CD4-positive, alpha-beta T cell treated with Interleukin-4 for 4 hours (primary cell): ENCODE results near the gene KIAA1549.
"Not testable (repeated sequence)": the region's sequence is repeated elsewhere in the genome, so short reads cannot be mapped to it uniquely, and the experiment has no call there.

Source experiments
- DNase-seq: peaks from one replicate; pipeline ENCODE4 v3.0.0-alpha.2; 2020

KIAA1549 gene

GRCh38 chr7:138940602-138941001 is 40.6 kb downstream of the KIAA1549 start:
- DNase-seq = not testable (repeated sequence)

DNA sequence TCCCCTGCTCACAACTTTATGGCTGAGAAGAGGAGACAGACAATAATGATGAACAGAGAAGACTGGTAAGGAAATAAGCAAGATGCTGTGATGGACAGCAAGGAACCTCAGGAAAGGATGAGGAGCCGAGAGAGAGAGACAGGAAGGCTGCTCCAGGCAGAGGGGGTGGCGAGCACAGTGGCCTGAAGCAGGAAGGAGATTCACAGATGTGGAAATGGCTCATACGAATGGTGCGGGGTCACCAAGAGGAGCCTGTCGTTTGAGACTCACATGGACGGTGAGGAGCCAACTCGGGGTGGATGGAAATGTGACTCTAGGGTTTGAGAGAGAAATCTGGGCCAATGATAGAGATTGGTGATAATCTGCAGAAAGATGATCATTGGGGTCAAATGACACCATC is 43.7 kb downstream of the KIAA1549 start:
- no peak for DNase-seq

DNA sequence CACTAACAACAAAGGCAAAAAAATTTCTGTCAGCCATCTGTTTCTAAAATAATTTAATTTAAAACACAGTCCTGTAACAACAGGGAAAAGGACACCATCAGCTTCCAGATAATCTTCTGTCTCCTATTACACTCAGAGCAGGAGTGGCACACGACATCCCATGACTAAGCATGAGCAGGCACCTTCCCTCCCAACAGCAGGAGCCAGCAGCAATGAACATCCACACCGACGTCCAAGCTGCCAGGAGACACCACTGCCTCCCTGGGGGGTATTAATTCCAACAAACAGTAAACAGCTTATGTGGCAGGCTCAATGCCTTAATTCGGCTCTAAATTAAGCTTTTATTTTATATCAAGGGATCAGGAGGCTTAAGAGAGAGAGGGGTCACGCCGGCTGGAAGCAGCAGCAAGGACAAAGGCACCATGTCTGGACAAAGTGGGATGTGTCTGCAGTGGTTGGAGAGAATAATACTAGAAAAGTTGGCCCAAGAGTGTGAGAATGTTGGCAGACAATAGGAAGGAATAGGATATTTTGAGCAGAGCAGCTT is 45.7 kb downstream of the KIAA1549 start:
- no peak for DNase-seq

DNA sequence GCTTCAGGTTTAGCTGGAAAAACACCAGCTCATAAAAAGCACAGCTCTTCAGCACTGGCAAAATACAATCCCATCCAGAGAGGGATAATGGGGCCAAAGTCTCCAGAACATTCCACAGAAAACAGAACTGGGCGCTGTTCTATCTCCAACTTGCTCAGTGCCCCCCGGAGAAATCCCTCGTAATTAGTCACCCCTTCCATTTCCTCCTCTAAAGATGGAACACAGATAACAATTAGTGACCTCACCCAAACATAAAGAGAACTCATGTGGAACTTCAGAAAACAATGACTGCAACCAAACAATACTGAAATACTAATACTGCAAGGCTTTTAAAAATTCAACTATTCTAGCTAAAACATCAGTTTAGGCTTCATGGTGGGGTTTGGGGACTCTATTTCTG is 46.3 kb downstream of the KIAA1549 start:
- DNase-seq = no peak

GRCh38 chr7:138934367-138934766 is 46.8 kb downstream of the KIAA1549 start:
- DNase-seq = no peak

DNA sequence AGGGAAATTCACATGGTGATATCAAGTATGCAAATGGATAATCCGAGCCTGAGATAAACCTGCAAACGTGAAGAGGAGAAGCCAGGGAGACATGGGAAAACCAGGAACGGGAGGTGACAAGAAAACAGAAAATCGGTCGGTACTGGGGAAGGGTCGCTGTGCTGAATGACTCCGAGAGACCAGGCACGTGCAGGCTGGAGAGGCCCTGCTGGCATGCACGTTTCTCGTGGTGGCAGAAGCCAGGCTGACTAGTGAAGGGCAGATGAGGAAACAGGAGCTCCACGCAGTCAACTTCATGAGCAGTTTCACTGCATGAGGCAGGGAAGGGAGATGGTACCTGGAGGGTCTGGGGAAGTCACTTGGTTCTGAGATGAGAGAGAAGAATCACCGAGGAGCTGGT is 48.3 kb downstream of the KIAA1549 start:
- DNase-seq = no peak

- DNase-seq = no peak
Observed at GRCh38 chr7:138932427-138932826, 48.8 kb downstream of the KIAA1549 start.

DNA sequence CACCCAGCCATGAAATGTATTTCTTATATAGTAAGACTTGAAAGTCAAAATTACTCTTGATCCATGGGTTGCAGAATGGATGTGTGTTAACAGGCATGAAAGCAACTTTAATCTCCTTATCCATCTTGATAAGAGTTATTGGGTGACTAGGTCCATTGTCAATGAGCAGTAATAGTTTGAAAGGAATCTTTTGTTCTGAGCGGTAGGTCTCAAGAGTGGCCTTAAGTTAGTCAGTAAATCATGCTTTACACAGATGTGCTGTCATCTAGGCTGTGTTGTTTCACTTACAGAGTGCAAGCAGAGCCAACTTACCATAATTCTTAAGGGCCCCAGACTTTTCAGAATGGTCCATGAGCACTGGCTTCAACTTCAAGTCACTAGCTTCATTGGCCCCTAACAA is 51.2 kb downstream of the KIAA1549 start:
- DNase-seq = no peak

DNA sequence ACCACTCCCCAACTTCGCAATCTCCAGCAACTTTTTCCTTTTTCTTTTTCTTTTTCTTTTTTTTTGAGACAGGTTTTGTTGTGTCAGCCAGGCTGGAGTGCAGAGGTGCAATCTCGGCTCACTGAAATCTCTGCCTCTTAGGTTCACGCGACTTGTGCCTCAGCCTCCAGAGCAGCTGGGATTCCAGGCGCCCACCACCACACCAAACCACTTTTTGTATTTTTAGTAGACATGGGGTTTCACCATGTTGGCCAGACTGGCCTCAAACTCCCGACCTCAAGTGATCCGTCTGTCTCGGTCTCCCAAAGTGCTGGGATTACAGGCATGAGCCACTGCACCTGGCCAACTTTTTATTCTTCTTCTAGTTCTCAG is 55.0 kb downstream of the KIAA1549 start:
- no peak for DNase-seq

DNA sequence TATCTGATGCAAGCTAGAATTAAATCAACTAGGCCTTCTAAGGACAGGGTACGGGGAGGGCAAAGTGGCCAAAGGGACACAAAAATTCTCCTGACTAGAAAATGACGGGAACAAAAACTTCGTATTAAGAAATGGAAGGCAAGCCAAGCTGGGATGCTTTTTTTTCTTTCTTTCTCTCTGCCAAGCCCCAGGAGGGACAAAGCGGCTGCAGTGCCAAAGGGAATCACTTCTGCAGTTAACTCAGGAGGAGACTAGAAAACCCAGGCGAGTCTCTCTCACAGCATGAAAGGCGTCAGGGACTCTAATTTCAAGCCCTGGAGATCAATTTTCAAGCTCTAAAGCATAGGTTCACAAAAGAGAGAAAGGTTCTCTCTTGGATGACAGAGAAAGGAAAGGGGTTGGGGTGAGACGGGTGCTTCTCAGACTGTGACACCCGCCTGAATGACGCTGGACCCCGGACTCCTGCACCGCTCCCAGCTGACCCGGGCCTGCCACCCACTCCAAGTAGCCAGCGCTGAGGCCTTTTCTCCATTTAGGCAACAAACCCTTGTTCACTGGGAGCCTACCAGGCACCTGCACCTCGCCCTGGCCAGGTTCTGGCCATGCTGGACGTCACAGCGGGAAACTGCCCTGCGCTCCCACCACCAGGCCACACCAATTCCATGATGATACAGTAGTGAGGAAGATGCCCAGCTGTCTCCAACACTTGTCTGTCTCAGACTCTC is 56.5 kb downstream of the KIAA1549 start:
- no peak for DNase-seq

DNA sequence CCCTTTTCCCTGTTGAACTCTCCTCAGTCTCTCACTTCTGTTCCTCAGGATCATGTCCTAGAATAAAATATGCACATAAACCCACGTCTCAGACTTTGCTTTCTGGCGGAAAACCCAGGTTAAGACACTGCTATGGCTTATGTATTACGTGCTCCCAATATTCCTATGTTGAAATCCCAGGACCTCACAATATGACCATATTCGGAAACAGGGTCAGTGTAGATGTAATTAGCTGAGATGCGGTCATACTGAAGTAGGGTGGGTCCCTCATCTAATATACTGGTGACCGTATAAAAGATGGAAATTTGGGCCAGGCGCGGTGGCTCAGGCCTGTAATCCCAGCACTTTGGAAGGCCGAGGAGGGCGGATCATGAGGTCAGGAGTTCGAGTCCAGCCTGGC is 59.9 kb downstream of the KIAA1549 start:
- no peak for DNase-seq

GRCh38 chr7:138919911-138920310 is 61.3 kb downstream of the KIAA1549 start:
- no peak for DNase-seq

DNA sequence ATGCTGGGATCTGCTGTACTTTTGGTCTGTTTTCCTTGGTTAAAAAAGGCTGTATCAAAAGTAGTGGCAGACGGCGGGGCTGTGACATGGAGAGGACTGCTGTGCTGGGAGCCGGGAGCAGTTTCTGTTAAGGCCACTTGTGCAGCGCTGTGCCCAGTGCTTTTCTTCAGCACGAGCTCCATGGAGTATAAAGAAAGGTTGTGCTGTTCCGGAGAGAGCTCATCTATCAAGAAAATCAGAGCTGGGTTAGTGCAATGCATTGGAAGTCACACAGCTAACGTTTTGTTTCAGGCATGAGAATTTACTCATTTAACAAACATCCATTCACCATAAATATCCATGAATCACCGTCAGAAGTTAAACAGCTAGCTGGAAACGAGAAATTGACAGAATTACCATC is 62.0 kb downstream of the KIAA1549 start:
- DNase-seq = no peak

- no peak for DNase-seq
Observed at GRCh38 chr7:138918756-138919155, 62.4 kb downstream of the KIAA1549 start.

DNA sequence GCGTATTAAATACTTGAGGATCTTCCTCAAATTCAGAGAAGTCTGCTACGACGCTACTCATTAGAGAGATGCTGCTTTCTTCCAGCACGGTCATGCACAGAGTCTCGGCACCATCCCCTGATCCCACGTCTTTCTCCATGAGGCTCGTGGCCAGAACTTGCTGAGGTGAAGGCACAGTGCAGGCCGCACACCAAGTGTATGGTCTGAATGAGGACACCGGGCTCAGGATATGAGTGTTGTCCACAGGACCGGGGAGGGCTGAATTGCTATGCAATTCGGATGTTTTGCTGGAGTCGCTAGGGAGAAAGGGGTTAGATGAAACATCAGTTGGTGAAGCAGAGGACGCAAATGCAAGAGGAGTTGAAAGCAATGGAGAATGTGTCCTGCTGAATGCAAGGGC is 63.0 kb downstream of the KIAA1549 start:
- no peak for DNase-seq

GRCh38 chr7:138917771-138918170 is 63.4 kb downstream of the KIAA1549 start:
- no peak for DNase-seq

DNA sequence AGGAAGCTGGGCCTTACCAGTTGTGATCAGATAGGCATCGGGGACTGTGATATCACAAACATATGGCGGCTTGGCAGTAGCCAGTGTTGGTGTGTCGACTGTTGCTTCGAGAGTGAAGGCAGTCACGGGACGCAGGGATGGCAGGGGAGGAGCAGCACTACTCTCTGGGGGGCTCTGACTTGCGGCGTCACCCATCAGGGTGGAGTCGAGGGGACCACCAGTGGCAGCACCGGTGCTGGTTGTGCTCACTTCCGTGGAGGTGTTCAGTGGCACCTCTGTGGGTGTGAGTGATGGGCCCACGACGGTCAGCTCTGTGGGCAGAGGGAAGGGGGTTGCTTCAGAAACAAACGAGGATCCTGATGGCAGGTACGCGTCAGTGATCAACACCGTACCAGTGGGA is 64.5 kb downstream of the KIAA1549 start:
- no peak for DNase-seq

GRCh38 chr7:138916275-138916674 is 64.9 kb downstream of the KIAA1549 start:
- DNase-seq = no peak

DNA sequence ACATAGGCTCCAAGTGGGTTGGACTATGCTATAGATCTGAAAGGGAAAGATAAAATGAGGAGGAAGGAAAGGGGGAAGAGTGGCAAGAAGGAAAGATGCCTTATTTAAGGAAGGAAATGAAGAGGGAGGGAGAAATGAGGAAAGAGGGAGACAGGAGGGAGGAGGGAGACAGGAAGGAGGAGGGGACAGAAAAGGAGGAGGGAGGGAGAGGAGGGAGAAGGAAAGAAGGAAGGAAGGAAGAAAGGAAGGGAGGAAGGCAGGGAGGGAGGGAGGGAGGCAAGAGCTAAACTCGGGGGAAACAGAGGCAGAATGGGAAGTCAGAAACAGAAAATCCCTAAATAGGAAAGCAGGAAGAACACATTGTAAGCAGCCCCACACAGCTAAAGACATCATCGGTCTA is 67.4 kb downstream of the KIAA1549 start:
- no peak for DNase-seq

- DNase-seq = no peak
Observed at GRCh38 chr7:138911007-138911406, 70.2 kb downstream of the KIAA1549 start.

DNA sequence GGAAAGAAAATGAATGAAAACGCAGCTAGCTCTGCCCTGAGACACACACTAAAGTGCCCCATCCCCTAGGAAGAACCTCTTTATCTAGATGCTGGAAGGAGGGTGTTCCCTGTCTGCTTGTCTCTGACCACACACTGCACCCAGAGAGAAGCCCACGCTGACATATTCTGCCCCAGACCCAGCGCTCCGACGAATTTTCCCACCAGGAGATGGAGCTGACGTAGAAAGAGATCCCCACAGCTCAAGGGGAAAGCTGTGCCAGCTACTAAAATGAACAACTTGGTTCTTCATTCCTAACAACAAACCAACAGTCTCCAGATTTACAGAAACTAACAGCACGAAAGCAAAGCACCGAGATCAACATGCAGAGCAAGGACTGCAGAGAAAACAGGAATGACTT is 73.3 kb downstream of the KIAA1549 start:
- DNase-seq = no peak

GRCh38 chr7:138907201-138907847 is 73.9 kb downstream of the KIAA1549 start:
- no peak for DNase-seq

- no peak for DNase-seq
Observed at GRCh38 chr7:138903859-138904435, 77.2 kb downstream of the KIAA1549 start.

DNA sequence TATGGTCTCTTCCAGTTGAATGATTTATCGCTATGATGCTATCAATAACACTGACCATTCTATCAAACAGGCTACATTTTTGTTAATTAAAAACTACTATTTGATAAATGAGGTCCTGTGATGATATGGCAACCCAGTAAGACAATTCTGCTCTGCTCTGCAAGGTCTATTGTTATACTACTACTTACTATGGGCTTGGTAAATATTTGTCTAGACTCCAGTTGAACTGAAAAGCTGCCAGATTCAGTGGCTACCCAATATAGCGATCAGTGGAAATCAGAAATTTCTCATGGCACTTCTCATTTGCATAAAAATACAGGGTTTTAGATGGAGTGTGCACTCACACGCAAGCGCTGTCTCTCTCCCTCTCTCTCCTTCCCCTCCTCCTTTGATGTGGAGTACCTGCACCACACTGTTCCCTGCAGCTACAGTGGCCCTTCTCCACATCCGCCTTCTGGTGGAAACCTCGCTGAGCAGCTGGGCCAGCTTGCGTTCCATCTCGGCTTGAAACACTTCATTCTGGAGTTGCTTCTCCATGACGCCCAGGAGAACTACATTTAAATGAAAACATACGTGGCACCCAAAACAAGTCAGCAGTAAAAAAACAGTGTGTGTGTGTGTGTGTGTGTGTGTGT is 77.9 kb downstream of the KIAA1549 start:
- peak; percentile 73 for DNase-seq
